Limb (tissue), 2 donors: ENCODE measurements around the gene ZCWPW1.
"Not testable (repeated sequence)": the region's sequence is repeated elsewhere in the genome, so short reads cannot be mapped to it uniquely, and the experiment has no call there.

ENCODE experiments used
- DNase-seq, 2 donors: peaks; one replicate each; pipeline ENCODE4 v3.0.0-alpha.2; 2016; ENCODE audit errors: extremely low spot score in 2 of 2

Gene ZCWPW1

GRCh38 chr7:100402241-100402640 is 26.3 kb downstream of the ZCWPW1 start:
- no peak for DNase-seq

GRCh38 chr7:100401811-100402210 is 26.7 kb downstream of the ZCWPW1 start:
- DNase-seq: no peak

- DNase-seq: peak; percentile 6 to 42
Observed at GRCh38 chr7:100400656-100401055, 27.8 kb downstream of the ZCWPW1 start.

GRCh38 chr7:100400041-100400440 is 28.5 kb downstream of the ZCWPW1 start:
- DNase-seq: no peak

- no peak for DNase-seq
Observed at GRCh38 chr7:100398239-100398638, 30.3 kb downstream of the ZCWPW1 start.

- DNase-seq: no peak
Observed at GRCh38 chr7:100397315-100398081, 31.0 kb downstream of the ZCWPW1 start.

GRCh38 chr7:100396421-100396982 is 32.0 kb downstream of the ZCWPW1 start:
- DNase-seq: no peak

- no peak for DNase-seq
Observed at GRCh38 chr7:100394077-100394476, 34.4 kb downstream of the ZCWPW1 start.

GRCh38 chr7:100393233-100393905 is 35.1 kb downstream of the ZCWPW1 start:
- no peak for DNase-seq

- no peak for DNase-seq
Observed at GRCh38 chr7:100390286-100391009, 38.1 kb downstream of the ZCWPW1 start.

GRCh38 chr7:100389437-100390088 is 38.9 kb downstream of the ZCWPW1 start:
- no peak for DNase-seq

GRCh38 chr7:100387695-100388094 is 40.8 kb downstream of the ZCWPW1 start:
- DNase-seq: no peak

- no peak for DNase-seq
Observed at GRCh38 chr7:100386940-100387339, 41.6 kb downstream of the ZCWPW1 start.

GRCh38 chr7:100384628-100385294 is 43.7 kb downstream of the ZCWPW1 start:
- no peak for DNase-seq

GRCh38 chr7:100382234-100382853 is 46.2 kb downstream of the ZCWPW1 start:
- DNase-seq: not testable (repeated sequence)

GRCh38 chr7:100381531-100382233 is 46.8 kb downstream of the ZCWPW1 start:
- not testable (repeated sequence) for DNase-seq

GRCh38 chr7:100380196-100380595 is 48.3 kb downstream of the ZCWPW1 start:
- no peak for DNase-seq

GRCh38 chr7:100378114-100378755 is 50.3 kb downstream of the ZCWPW1 start:
- no peak for DNase-seq

GRCh38 chr7:100376066-100376465 is 52.4 kb downstream of the ZCWPW1 start:
- DNase-seq: no peak
